Ovary (tissue), 3 donors: Measurements from ENCODE around the gene ZNF283.

Experiments
- EP300 ChIP-seq: sonication (generic); formaldehyde crosslinking; IDR thresholded peaks from one replicate; pipeline ENCODE4 v1.6.1; 2017; ENCODE audit warnings: antibody characterized with exemption
- POLR2A ChIP-seq: fragments of 450-650 bp; IDR thresholded peaks from one replicate; pipeline ENCODE4 v1.6.1; 2017; ENCODE audit warnings: antibody characterized with exemption, mild to moderate bottlenecking, moderate library complexity
- TF ChIP-seq, protein P1 (sequence below), 3 donors: fragments of 450-650 bp in 2 of 3; fragments of 200-600 bp in 1 of 3; IDR thresholded peaks; one replicate each; pipeline versions ENCODE4 v1.5.1 to v1.8.0; 2016 to 2022; ENCODE audit warnings: antibody characterized with exemption in 3 of 3, mild to moderate bottlenecking in 1 of 3
- donor health status: DM: no; HTN: no; CAD: no.

DNA sequence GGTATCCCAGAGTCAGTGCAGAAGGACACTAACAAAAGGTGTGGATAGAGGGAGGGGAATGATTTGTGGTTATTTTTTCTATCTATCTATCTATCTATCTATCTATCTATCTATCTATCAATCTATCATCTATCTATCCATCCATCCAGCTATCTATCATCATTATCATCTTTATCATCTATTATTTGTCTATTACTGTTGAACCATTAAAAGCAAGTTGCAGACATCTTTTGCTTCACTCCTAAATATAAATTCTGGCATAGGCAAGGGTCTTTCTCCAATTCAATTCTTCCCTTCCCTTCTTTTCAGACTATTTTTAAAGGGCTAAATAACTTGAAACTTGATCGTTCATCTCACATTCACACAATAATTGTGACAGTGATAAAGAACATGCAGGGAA lies 14.9 kb upstream of the ZNF283 start:
- TF ChIP-seq POLR2A = no peak
- TF ChIP-seq, protein P1, sequence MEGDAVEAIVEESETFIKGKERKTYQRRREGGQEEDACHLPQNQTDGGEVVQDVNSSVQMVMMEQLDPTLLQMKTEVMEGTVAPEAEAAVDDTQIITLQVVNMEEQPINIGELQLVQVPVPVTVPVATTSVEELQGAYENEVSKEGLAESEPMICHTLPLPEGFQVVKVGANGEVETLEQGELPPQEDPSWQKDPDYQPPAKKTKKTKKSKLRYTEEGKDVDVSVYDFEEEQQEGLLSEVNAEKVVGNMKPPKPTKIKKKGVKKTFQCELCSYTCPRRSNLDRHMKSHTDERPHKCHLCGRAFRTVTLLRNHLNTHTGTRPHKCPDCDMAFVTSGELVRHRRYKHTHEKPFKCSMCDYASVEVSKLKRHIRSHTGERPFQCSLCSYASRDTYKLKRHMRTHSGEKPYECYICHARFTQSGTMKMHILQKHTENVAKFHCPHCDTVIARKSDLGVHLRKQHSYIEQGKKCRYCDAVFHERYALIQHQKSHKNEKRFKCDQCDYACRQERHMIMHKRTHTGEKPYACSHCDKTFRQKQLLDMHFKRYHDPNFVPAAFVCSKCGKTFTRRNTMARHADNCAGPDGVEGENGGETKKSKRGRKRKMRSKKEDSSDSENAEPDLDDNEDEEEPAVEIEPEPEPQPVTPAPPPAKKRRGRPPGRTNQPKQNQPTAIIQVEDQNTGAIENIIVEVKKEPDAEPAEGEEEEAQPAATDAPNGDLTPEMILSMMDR (IDR thresholded peaks at IDR 0.05) = no peak
- no peak for TF ChIP-seq EP300
